Neutrophil (primary cell): ENCODE measurements around the gene LY86.

ENCODE experiments used
- H3K27ac ChIP-seq: fragments of 200-600 bp; sonication (generic); 2 replicates; pipeline ENCODE4 v1.5.1; 2016; ENCODE audit warnings: mild to moderate bottlenecking, moderate library complexity
- H3K27me3 ChIP-seq: fragments of 200-600 bp; sonication (generic); 2 replicates; pipeline ENCODE4 v1.6.0; 2016; ENCODE audit warnings: mild to moderate bottlenecking
- H3K36me3 ChIP-seq: fragments of 200-600 bp; sonication (generic); 2 replicates; pipeline ENCODE4 v1.5.1; 2017
- H3K4me1 ChIP-seq, 2 experiments: fragments of 200-600 bp in 1 of 2; sonication (generic) in 1 of 2; 1 replicate in 1 of 2; 2 replicates in 1 of 2; pipeline versions ENCODE4 v1.5.1 to v1.6.1; 2013 to 2016; ENCODE audit warnings: low read depth in 1 of 2, low read length in 1 of 2, mild to moderate bottlenecking in 1 of 2, moderate library complexity in 1 of 2; ENCODE audit not compliant: control insufficient read depth in 1 of 2, insufficient read depth in 1 of 2
- H3K4me3 ChIP-seq, 2 experiments: fragments of 200-600 bp in 1 of 2; sonication (generic) in 1 of 2; 1 replicate in 1 of 2; 2 replicates in 1 of 2; pipeline ENCODE4 v1.5.1; 2013 to 2016; ENCODE audit warnings: low read depth in 1 of 2, low read length in 1 of 2, mild to moderate bottlenecking in 1 of 2, moderate library complexity in 1 of 2
- H3K9me3 ChIP-seq: fragments of 200-600 bp; sonication (generic); 2 replicates; pipeline ENCODE4 v1.5.1; 2016
- TF ChIP-seq, protein P1 (sequence below): fragments of 200-600 bp; sonication (generic); IDR thresholded peaks from 2 replicates; pipeline ENCODE4 v1.5.1; 2016; ENCODE audit warnings: antibody characterized with exemption

Gene LY86

DNA sequence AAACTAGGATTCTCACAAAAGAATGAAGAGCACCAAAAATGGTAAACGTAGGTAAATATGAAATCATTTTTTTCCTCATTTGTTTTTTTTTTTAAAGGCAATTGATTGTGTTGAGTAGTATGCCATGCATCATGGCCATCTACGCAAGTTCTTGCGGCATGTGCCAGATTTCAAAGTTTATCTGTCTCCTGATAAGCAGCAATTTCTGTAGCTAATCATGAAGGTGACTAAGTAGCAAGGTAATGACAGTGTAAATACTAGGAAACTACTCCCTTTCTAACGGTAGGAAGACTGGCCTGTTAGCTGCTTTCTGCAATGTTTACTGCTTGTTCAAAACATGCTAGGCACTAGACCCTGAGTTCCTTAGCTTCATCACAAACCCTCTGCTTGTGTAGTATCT lies 13.4 kb upstream of the LY86 start:
- no peaks in the 10 kb centered on the region for H3K4me1 ChIP-seq
- H3K36me3 ChIP-seq: no peaks in the 10 kb centered on the region
- no peak overlapping the region for H3K4me3 ChIP-seq
- no peaks in the 10 kb centered on the region for H3K27me3 ChIP-seq
- TF ChIP-seq, protein P1, sequence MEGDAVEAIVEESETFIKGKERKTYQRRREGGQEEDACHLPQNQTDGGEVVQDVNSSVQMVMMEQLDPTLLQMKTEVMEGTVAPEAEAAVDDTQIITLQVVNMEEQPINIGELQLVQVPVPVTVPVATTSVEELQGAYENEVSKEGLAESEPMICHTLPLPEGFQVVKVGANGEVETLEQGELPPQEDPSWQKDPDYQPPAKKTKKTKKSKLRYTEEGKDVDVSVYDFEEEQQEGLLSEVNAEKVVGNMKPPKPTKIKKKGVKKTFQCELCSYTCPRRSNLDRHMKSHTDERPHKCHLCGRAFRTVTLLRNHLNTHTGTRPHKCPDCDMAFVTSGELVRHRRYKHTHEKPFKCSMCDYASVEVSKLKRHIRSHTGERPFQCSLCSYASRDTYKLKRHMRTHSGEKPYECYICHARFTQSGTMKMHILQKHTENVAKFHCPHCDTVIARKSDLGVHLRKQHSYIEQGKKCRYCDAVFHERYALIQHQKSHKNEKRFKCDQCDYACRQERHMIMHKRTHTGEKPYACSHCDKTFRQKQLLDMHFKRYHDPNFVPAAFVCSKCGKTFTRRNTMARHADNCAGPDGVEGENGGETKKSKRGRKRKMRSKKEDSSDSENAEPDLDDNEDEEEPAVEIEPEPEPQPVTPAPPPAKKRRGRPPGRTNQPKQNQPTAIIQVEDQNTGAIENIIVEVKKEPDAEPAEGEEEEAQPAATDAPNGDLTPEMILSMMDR: no peak
- H3K9me3 ChIP-seq: no peaks in the 10 kb centered on the region
- H3K27ac ChIP-seq: no peak overlapping the region

DNA sequence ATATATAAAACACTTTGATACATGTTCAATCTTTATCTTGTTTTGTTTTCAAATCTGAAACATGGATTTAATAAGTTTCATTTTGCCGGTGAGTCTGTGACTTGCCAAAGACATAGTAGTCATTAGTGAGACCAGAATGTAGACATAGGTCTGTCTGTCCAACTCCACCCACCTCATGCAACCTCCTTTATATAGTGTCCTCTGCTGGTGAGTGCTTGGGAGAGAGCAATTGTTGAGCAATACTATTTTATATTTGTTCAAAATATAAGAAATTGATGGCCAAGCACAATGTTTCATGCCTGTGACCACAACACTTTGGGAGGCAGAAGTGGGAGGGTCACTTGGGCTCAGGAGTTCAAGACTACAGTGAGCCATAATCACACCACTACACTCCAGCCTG lies 10.8 kb upstream of the LY86 start:
- Histone ChIP-seq H3K4me3 (no peak overlapping the region), H3K9me3 (no peaks in the 10 kb centered on the region), H3K4me1 (no peaks in the 10 kb centered on the region), H3K27ac (no peak overlapping the region), H3K36me3 (no peaks in the 10 kb centered on the region), H3K27me3 (no peaks in the 10 kb centered on the region)
- TF ChIP-seq, protein P1: no peak

DNA sequence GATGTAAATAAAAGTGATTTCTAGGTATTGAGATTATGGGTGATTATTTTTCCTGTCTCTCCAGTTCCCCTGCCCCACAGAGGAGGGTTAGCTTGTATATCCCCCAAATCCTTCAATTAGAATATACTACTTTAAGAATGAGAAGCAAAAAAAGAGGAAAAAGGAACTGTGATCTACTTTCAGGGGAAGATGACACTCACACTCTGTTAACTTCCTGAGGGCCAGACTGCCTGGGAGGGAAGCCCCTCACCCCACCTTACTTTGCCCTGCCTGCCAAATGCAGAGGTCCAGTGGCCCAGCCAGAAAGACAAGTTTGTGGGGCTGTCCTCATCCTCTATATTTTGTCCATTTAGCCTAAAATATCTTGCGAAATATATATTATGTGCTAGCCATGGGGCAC lies 9.2 kb upstream of the LY86 start:
- no peaks in the 10 kb centered on the region for H3K36me3 ChIP-seq
- H3K9me3 ChIP-seq: no peaks in the 10 kb centered on the region
- TF ChIP-seq, protein P1: no peak
- no peaks in the 10 kb centered on the region for H3K4me1 ChIP-seq
- H3K27ac ChIP-seq: no peak overlapping the region
- no peaks in the 10 kb centered on the region for H3K27me3 ChIP-seq
- no peak overlapping the region for H3K4me3 ChIP-seq

DNA sequence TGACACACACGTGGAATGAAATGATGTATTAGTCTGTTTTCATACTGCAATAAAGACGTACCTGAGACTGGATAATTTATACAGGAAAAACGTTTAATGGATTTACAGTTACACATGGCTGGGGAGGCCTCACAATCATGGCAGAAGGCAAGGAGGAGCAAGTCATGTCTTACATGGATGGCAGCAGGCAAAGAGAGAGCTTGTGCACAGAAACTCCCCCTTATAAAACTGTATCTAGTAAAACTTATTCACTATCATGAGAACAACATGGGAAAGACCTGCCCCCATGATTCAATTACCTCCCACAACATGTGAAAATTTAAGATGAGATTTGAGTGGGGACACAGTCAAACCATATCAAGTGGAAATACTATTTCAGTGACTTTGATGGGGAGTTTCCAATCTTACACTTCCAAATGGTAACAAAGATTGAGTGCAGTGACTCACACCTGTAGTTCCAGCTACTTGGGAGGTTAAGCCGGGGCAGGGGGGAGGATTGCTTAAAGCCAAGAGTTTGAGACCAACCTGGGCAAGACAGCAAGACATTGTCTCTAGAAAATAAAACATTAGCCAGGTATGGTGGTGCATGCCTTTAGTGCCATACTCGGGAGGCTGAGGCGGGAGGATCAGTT lies 8.2 kb upstream of the LY86 start:
- Histone ChIP-seq H3K27me3 (no peaks in the 10 kb centered on the region), H3K36me3 (no peaks in the 10 kb centered on the region), H3K9me3 (no peaks in the 10 kb centered on the region), H3K4me3 (no peak overlapping the region), H3K27ac (no peak overlapping the region), H3K4me1 (no peaks in the 10 kb centered on the region)
- TF ChIP-seq, protein P1: no peak

DNA sequence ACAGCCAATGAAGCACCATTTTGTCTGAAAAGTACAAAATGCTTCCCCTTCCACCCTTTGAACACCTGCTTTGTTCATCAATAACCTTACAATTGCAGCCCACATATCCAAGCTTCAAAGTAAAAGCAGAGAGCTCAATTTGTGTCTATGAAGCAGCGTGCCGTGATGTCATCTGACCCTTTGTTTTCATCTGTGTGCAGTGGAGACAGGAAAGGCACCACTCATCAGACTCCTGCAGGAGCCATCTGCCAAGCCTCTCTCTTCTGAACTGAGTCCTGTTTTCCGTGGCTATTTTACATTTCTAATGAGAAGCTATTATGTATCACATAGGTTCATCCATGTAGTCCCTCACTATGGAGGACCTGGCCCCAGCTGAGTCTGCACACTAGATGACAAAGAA lies 7.5 kb upstream of the LY86 start:
- H3K4me3 ChIP-seq: no peak overlapping the region
- H3K27me3 ChIP-seq: no peaks in the 10 kb centered on the region
- no peak overlapping the region for H3K27ac ChIP-seq
- H3K9me3 ChIP-seq: no peaks in the 10 kb centered on the region
- TF ChIP-seq, protein P1: no peak
- H3K4me1 ChIP-seq: no peaks in the 10 kb centered on the region
- H3K36me3 ChIP-seq: no peaks in the 10 kb centered on the region

DNA sequence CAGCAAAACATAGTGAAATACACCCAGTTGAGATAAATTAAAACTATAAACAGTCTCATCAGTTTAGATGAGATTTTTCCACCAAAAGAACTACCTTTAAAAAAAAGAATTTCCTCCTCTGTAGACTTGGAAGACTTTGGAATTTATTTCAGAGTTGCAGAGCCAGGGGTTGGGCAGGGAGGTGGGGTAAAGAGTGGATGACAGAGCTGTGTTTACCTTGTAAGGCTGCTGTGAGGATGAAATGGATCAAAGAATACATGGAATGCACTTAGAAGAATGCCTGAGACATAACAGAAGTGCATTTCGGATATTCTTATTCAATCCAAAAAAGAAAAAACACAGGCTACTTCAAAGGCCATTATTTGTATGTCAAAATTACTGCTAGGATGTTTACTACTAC lies 6.4 kb upstream of the LY86 start:
- Histone ChIP-seq H3K36me3 (no peaks in the 10 kb centered on the region), H3K4me3 (no peak overlapping the region), H3K9me3 (no peaks in the 10 kb centered on the region), H3K4me1 (no peaks in the 10 kb centered on the region), H3K27ac (no peak overlapping the region), H3K27me3 (no peaks in the 10 kb centered on the region)
- TF ChIP-seq, protein P1: no peak
